Cerebellar cortex (tissue), 1 donor: ENCODE data around the gene CARD10.
"Not testable (repeated sequence)": the region's sequence is repeated elsewhere in the genome, so short reads cannot be mapped to it uniquely, and the experiment has no call there.

Experiments
- DNase-seq: peaks from one replicate; pipeline ENCODE4 v3.0.0-alpha.2; 2015; ENCODE audit warnings: low spot score

CARD10 gene

GRCh38 chr22:37485395-37486223 lies 33.6 kb downstream of the CARD10 start:
- DNase-seq = no peak

- no peak for DNase-seq
Measured at GRCh38 chr22:37484480-37485394, 34.5 kb downstream of the CARD10 start.

GRCh38 chr22:37483050-37483449 lies 36.2 kb downstream of the CARD10 start:
- DNase-seq = no peak

GRCh38 chr22:37482244-37482643 lies 37.0 kb downstream of the CARD10 start:
- no peak for DNase-seq

- no peak for DNase-seq
Measured at GRCh38 chr22:37481347-37481907, 37.8 kb downstream of the CARD10 start.

GRCh38 chr22:37480387-37481346 lies 38.5 kb downstream of the CARD10 start:
- no peak for DNase-seq

GRCh38 chr22:37479196-37479595 lies 40.0 kb downstream of the CARD10 start:
- DNase-seq = no peak

GRCh38 chr22:37476389-37477329 lies 42.6 kb downstream of the CARD10 start:
- DNase-seq = no peak

- no peak for DNase-seq
Measured at GRCh38 chr22:37474447-37475090, 44.6 kb downstream of the CARD10 start.

- no peak for DNase-seq
Measured at GRCh38 chr22:37473437-37473946, 45.7 kb downstream of the CARD10 start.

- DNase-seq = peak; percentile 25
Measured at GRCh38 chr22:37472418-37473006, 46.7 kb downstream of the CARD10 start.

GRCh38 chr22:37471727-37472417 lies 47.3 kb downstream of the CARD10 start:
- no peak for DNase-seq

- no peak for DNase-seq
Measured at GRCh38 chr22:37470087-37470445, 49.1 kb downstream of the CARD10 start.

GRCh38 chr22:37469416-37470086 lies 49.7 kb downstream of the CARD10 start:
- no peak for DNase-seq

- not testable (repeated sequence) for DNase-seq
Measured at GRCh38 chr22:37468201-37468695, 51.0 kb downstream of the CARD10 start.

GRCh38 chr22:37467391-37467955 lies 51.7 kb downstream of the CARD10 start:
- no peak for DNase-seq

GRCh38 chr22:37464181-37464580 lies 55.0 kb downstream of the CARD10 start:
- no peak for DNase-seq
